Mesendoderm (in vitro differentiated cells): ENCODE data around the gene ITPR2.
A peak's percentile ranks its signal among the peaks of the same experiment; 100 is the strongest.
"Not testable (repeated sequence)": the region's sequence is repeated elsewhere in the genome, so short reads cannot be mapped to it uniquely, and the experiment has no call there.

Source experiments
- DNase-seq: peaks from one replicate; pipeline ENCODE4 v3.0.0; 2013
- H2AK5ac ChIP-seq: 2 replicates; pipeline ENCODE4 v1.6.1; 2013; ENCODE audit warnings: low read length, inconsistent platforms
- H2BK120ac ChIP-seq: 2 replicates; pipeline ENCODE4 v1.6.1; 2013; ENCODE audit warnings: low read depth, mild to moderate bottlenecking, low read length, moderate library complexity, mixed read lengths
- H2BK15ac ChIP-seq: replicated peaks from 2 replicates; pipeline ENCODE4 v1.6.1; 2013; ENCODE audit warnings: low read depth, mild to moderate bottlenecking, moderate library complexity
- H2BK5ac ChIP-seq: 2 replicates; pipeline ENCODE4 v1.6.1; 2013; ENCODE audit warnings: low read length, inconsistent platforms
- H3K18ac ChIP-seq: 2 replicates; pipeline ENCODE4 v1.6.1; 2013; ENCODE audit warnings: mild to moderate bottlenecking, low read length, mixed read lengths
- H3K23ac ChIP-seq: one replicate; pipeline ENCODE4 v1.6.1; 2013; ENCODE audit warnings: low read length
- H3K27ac ChIP-seq: 2 replicates; pipeline ENCODE4 v1.5.1; 2013; ENCODE audit warnings: low read depth, mild to moderate bottlenecking, inconsistent platforms, low read length, moderate library complexity
- H3K27me3 ChIP-seq: 2 replicates; pipeline ENCODE4 v1.6.1; 2013; ENCODE audit warnings: low read length, control low read depth, mild to moderate bottlenecking, inconsistent platforms; ENCODE audit not compliant: insufficient read depth, poor library complexity
- H3K36me3 ChIP-seq: 2 replicates; pipeline ENCODE4 v1.6.1; 2013; ENCODE audit warnings: low read length, inconsistent platforms; ENCODE audit not compliant: control insufficient read depth, insufficient read depth
- H3K4ac ChIP-seq: one replicate; pipeline ENCODE4 v1.6.1; 2013; ENCODE audit warnings: low read depth, mild to moderate bottlenecking, low read length, moderate library complexity
- H3K4me1 ChIP-seq: 2 replicates; pipeline ENCODE4 v1.6.1; 2013; ENCODE audit warnings: low read depth, low read length, inconsistent platforms; ENCODE audit not compliant: control insufficient read depth
- H3K4me2 ChIP-seq: 2 replicates; pipeline ENCODE4 v1.6.1; 2013; ENCODE audit warnings: low read length
- H3K4me3 ChIP-seq: 2 replicates; pipeline ENCODE4 v1.5.1; 2013; ENCODE audit warnings: mild to moderate bottlenecking, low read length
- H3K56ac ChIP-seq: one replicate; pipeline ENCODE4 v1.6.1; 2013; ENCODE audit warnings: low read length
- H3K79me1 ChIP-seq: 2 replicates; pipeline ENCODE4 v1.6.1; 2013; ENCODE audit warnings: low read length, inconsistent platforms
- H3K79me2 ChIP-seq: 2 replicates; pipeline ENCODE4 v1.6.1; 2013; ENCODE audit warnings: mild to moderate bottlenecking, low read length; ENCODE audit not compliant: control insufficient read depth, insufficient read depth
- H3K9ac ChIP-seq: 2 replicates; pipeline ENCODE4 v1.6.1; 2013; ENCODE audit warnings: low read length, inconsistent platforms
- H4K5ac ChIP-seq: one replicate; pipeline ENCODE4 v1.6.1; 2013; ENCODE audit warnings: low read length
- H4K8ac ChIP-seq: one replicate; pipeline ENCODE4 v1.6.1; 2013; ENCODE audit warnings: low read depth, mild to moderate bottlenecking, control low read depth, low read length, moderate library complexity
- WGBS: extraction: QIAGEN DNeasy Blood & Tissue Kit; methylation state at CpG from one replicate; pipeline ENCODE4 v1.1.7; 2013; ENCODE audit warnings: low lambda C conversion rate, missing lambda C conversion rate; ENCODE audit not compliant: insufficient coverage; ENCODE audit errors: extremely low coverage; 5-methylcytosine and 5-hydroxymethylcytosine counted together

The ITPR2 gene

DNA sequence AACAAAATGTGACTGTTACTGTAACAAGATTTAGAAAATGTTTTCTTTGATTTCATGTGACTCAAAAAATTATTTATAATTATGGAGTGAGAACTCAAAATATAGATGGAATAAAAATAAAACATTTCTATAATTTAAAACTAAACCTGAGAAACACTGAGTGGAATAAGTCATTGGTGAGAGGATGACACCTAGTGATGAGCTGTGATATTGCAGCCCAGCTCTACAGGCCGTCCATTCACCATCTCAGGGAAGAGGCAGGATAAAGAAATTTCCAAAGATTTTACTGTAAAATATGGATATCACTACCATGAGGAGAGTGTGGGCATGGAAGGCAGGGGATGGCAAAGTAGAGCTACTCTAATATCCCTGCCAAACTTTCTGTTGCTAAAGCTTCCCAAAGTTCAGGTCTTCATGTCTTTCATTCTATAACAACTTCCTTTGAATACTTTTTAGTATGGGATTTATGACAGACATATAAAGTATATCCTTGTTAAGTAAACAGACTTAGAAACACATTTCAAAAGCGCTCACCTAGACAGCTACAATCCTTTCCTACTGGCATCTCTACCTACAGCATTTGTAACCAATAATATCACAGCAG lies 308.0 kb downstream of the ITPR2 start:
- Histone ChIP-seq H3K9ac (no peak overlapping the region), H3K56ac (no peak overlapping the region), H2BK5ac (no peak overlapping the region), H3K18ac (no peak overlapping the region), H3K4me3 (no peak overlapping the region), H2AK5ac (no peak overlapping the region), H3K23ac (no peak overlapping the region), H3K79me2 (no peaks in the 10 kb centered on the region), H3K79me1 (no peaks in the 10 kb centered on the region), H3K4me2 (no peak overlapping the region), H3K36me3 (no peaks in the 10 kb centered on the region), H3K27ac (no peak overlapping the region), H3K4me1 (no peaks in the 10 kb centered on the region), H2BK15ac (no peak overlapping the region), H2BK120ac (no peak overlapping the region), H4K8ac (no peak overlapping the region), H3K4ac (no peak overlapping the region), H4K5ac (no peak overlapping the region), H3K27me3 (no peaks in the 10 kb centered on the region)
- DNase-seq, result peak; percentile 43
- no CpG with 5 or more reads among the region's 2 CpGs for WGBS

DNA sequence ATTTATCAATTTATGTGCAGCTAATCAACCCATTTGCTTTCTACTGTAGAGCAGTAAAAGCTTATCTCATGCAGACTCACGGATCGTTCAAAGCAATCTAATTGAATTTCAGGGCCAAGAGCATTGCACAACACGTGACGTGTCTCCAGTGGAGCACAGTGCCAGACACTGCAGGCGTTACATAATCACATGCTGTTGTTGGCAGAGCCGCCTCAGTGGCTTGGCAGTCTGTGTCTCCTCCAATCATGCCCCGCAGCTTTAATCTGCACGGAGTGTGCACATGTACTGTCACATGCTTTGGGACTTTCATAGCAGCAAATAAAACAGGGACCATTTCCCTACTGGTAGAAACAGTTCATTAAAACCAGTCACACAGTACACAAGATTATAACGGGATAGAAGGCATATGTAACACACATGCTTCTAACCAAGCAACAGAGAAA lies 309.3 kb downstream of the ITPR2 start:
- DNase-seq, result peak; percentile 33
- H3K56ac ChIP-seq, result no peak overlapping the region
- H3K4me2 ChIP-seq, result no peak overlapping the region
- H2BK120ac ChIP-seq, result no peak overlapping the region
- WGBS, result no CpG with 5 or more reads among the region's 9 CpGs
- H3K4me3 ChIP-seq, result no peak overlapping the region
- no peaks in the 10 kb centered on the region for H3K36me3 ChIP-seq
- no peak overlapping the region for H2BK5ac ChIP-seq
- no peak overlapping the region for H3K23ac ChIP-seq
- no peak overlapping the region for H3K4ac ChIP-seq
- H3K79me1 ChIP-seq, result no peaks in the 10 kb centered on the region
- H3K79me2 ChIP-seq, result no peaks in the 10 kb centered on the region
- no peak overlapping the region for H3K18ac ChIP-seq
- no peak overlapping the region for H3K9ac ChIP-seq
- no peak overlapping the region for H2BK15ac ChIP-seq
- H4K5ac ChIP-seq, result no peak overlapping the region
- H3K27ac ChIP-seq, result no peak overlapping the region
- no peak overlapping the region for H4K8ac ChIP-seq
- no peaks in the 10 kb centered on the region for H3K4me1 ChIP-seq
- H2AK5ac ChIP-seq, result no peak overlapping the region
- no peaks in the 10 kb centered on the region for H3K27me3 ChIP-seq

DNA sequence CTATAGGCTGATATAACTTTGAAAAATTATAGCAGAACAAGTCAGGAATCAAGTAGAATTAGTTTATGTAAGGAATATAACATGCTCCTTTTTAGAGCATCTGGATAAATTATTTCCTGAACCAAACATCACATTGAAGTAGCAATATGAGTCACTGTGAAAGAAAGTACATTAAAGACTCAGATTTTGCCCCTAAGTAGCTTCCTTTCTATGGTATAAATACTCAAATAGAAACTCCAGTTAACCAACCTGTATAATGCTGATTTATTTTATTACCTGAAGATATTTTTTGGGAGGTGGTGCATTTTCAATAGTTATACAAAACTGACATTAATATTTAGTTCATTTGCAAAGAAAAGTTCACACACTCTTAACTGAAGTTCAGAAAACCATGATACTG lies 312.1 kb downstream of the ITPR2 start:
- Histone ChIP-seq H3K36me3 (no peaks in the 10 kb centered on the region), H3K79me2 (no peaks in the 10 kb centered on the region), H3K4me2 (no peak overlapping the region), H3K56ac (no peak overlapping the region), H3K79me1 (no peaks in the 10 kb centered on the region), H3K4me1 (no peaks in the 10 kb centered on the region), H2BK15ac (no peak overlapping the region), H3K9ac (no peak overlapping the region), H3K27ac (no peak overlapping the region), H2BK5ac (no peak overlapping the region), H4K5ac (no peak overlapping the region), H3K23ac (no peak overlapping the region), H3K4ac (no peak overlapping the region), H3K4me3 (no peak overlapping the region), H2BK120ac (no peak overlapping the region), H2AK5ac (no peak overlapping the region), H3K27me3 (no peaks in the 10 kb centered on the region), H4K8ac (no peak overlapping the region), H3K18ac (no peak overlapping the region)
- DNase-seq, result no peak

- Histone ChIP-seq H3K79me1 (no peaks in the 10 kb centered on the region), H3K18ac (no peak overlapping the region), H3K9ac (no peak overlapping the region), H3K23ac (no peak overlapping the region), H3K4me2 (no peak overlapping the region), H2AK5ac (no peak overlapping the region), H3K27ac (no peak overlapping the region), H4K5ac (no peak overlapping the region), H3K4ac (no peak overlapping the region), H2BK15ac (no peak overlapping the region), H2BK120ac (no peak overlapping the region), H3K27me3 (no peaks in the 10 kb centered on the region), H3K36me3 (no peaks in the 10 kb centered on the region), H3K4me1 (no peaks in the 10 kb centered on the region), H4K8ac (no peak overlapping the region), H3K56ac (no peak overlapping the region), H3K4me3 (no peak overlapping the region), H2BK5ac (no peak overlapping the region), H3K79me2 (no peaks in the 10 kb centered on the region)
- DNase-seq, result no peak
- WGBS, result no CpG with 5 or more reads among the region's 1 CpG
These were observed 312.9 kb downstream of the ITPR2 start for GRCh38 chr12:26520109-26520508.

- H3K79me1 ChIP-seq, result no peaks in the 10 kb centered on the region
- H3K27ac ChIP-seq, result no peak overlapping the region
- H3K36me3 ChIP-seq, result no peaks in the 10 kb centered on the region
- no peak for DNase-seq
- no peaks in the 10 kb centered on the region for H3K27me3 ChIP-seq
- H3K4me1 ChIP-seq, result no peaks in the 10 kb centered on the region
- H3K4me2 ChIP-seq, result no peak overlapping the region
- no peak overlapping the region for H3K9ac ChIP-seq
- no peak overlapping the region for H3K4me3 ChIP-seq
- no peak overlapping the region for H3K18ac ChIP-seq
- H2BK5ac ChIP-seq, result no peak overlapping the region
- H3K79me2 ChIP-seq, result no peaks in the 10 kb centered on the region
- no peak overlapping the region for H2BK15ac ChIP-seq
- no peak overlapping the region for H4K5ac ChIP-seq
- H2BK120ac ChIP-seq, result no peak overlapping the region
- no peak overlapping the region for H3K56ac ChIP-seq
- no peak overlapping the region for H4K8ac ChIP-seq
- no peak overlapping the region for H3K4ac ChIP-seq
- H3K23ac ChIP-seq, result no peak overlapping the region
- H2AK5ac ChIP-seq, result no peak overlapping the region
- 100% methylated on average over 1 of the region's 3 CpGs for WGBS
These were observed 313.5 kb downstream of the ITPR2 start for GRCh38 chr12:26519462-26519861.

DNA sequence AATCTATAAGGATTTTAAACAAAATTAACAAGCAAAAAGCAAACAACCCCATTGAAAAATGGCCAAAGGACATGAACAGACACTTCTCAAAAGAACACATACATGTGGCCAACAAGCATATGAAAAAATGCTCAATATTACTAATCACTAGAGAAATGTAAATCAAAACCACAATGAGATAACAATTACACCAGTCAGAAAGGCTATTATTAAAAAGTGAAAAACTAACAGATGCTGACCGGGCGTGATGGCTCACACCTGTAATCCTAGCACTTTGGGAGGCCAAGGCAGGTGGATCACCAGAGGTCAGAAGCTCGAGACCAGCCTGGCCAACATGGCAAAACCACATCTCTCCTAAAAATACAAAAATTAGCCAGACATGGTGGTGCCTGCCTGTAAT lies 315.7 kb downstream of the ITPR2 start:
- H3K4me3 ChIP-seq, DNase-seq, H3K4me2 ChIP-seq, H2BK15ac ChIP-seq, H3K56ac ChIP-seq, H3K27ac ChIP-seq, H4K8ac ChIP-seq, H3K4ac ChIP-seq, H3K79me2 ChIP-seq, H3K18ac ChIP-seq, H3K36me3 ChIP-seq, H3K4me1 ChIP-seq, H2BK120ac ChIP-seq, H3K27me3 ChIP-seq, H3K79me1 ChIP-seq, H3K23ac ChIP-seq, H4K5ac ChIP-seq, H2BK5ac ChIP-seq, H2AK5ac ChIP-seq, H3K9ac ChIP-seq: not testable (repeated sequence)
- WGBS, result no CpG with 5 or more reads among the region's 3 CpGs
